G401 (cell line): ENCODE data around the gene FUCA1. TPM values are rescaled to one million over a fixed set of nuclear protein-coding genes. Genes with fewer than 3 reads are reported as not detected.
"Not testable (repeated sequence)": the region's sequence is repeated elsewhere in the genome, so short reads cannot be mapped to it uniquely, and the experiment has no call there.

ENCODE experiments used
- DNase-seq: peaks from one replicate; pipeline ENCODE4 v3.0.0-alpha.2; 2015; ENCODE audit warnings: low spot score
- in situ Hi-C: cut with HindIII; loops from 2 replicates; pipeline ENCODE4 v1.10.0; 2016; ENCODE audit warnings: low sequenced_read_pairs, mixed read lengths
- total RNA-seq: library from RNA; depleted of rRNA; stranded (reverse); fragments of >200 nt; shearing (Covaris generic); gene quantifications from 2 replicates; pipeline ENCODE4 v1.2.3, GENCODE V29; 2014

Gene FUCA1
- total RNA-seq, 1 experiment from 2014 or later, result 84.1 TPM

DNA sequence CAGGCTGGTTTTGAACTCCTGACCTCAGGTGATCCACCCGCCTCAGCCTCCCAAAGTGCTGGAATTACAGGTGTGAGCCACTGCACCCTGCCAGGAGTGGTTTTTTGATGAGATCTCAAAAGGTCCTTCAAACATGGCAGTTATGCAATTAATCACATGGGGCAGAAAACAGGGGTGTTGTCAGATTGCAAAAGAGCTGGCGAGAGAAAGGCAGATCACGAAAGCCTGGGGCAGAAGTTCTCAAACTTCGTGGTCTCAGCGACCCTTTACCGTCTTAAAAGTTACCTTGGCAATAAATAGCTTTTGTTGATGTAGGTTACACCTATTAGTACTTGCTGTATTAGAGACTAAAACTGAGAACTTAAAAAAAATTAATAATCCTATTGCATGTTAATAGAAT is 29.0 kb upstream of the FUCA1 start:
- no peak for DNase-seq
- in situ Hi-C loops, result no loop called here

DNA sequence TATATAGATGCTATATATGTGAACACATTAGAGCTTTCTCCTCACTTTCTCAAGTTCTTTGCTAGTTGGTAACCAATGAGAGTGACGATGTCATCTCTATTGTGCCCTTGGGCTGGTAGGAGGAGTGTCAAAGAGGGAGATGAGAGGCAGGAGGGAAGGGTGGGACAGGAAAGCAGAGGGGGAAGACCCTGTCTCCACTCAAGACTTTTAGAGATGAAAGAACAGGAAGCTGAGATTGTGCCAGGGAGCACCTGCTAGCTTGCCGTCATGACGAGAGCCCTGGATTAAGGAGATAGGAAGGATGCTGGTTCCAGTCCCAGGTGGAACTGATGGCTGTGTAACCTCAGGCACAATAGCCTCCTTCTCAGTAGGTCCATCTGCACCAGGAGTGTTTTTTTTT is 28.4 kb upstream of the FUCA1 start:
- no peak for DNase-seq
- in situ Hi-C loops, result no loop called here

DNA sequence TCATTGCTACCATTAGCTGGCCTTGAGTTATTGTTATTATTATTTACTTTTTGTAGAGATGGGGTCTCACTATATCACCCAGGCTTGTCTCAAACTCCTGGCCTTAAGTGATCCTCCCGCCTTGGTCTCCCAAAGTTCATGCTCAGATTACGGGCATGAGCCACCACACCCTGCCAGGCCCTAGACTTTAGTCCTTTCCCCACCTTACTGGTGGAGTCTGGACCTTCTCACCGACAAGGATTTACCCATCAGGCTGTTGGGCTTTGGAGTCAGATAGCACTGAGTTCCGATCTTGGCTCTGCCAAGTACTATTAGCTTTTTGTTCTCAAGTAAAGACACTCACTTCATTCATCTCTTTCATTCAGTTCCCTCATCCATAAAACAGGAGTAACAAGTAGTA is 27.9 kb upstream of the FUCA1 start:
- in situ Hi-C loops, result no loop called here
- DNase-seq, result no peak

DNA sequence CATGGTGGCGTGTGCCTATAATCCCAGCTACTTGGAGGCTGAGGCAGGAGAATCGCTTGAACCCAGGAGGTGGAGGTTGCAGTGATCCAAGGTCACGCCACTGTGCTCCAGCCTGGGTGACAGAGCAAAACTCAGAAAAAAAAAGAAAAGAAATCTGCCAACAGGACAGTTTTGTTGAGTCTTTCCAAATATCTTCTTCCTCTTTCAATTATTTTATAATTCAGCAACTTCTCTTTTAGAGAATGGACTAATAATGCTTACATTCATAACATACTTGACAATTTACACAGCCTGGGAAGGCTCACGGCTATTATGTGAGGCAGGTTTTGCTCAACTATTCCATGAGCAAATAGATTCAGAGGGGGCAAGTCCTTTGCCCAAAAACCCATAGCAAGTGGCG is 27.0 kb upstream of the FUCA1 start:
- in situ Hi-C loops, result no loop called here
- no peak for DNase-seq

- in situ Hi-C loops, result no loop called here
- no peak for DNase-seq
Observed at GRCh38 chr1:23889074-23889473, 21.0 kb upstream of the FUCA1 start.

DNA sequence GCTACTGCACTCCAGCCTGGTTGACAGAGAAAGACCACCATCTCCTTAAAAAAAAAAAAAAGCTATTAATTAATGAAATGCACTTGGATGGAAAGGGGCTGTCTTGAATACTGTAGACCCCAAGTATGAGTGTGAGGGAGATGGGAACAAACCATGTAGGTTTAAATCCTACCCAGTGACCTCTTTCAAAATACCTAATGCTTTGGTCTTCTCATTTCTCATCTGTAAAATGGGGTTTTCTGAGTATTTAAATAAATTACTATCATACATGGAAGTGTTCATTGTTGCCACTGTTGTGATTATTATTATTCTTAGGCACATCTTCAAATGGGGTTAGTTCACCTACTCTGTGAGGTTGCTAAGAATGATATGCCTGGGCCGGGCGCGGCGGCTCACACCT is 17.1 kb upstream of the FUCA1 start:
- in situ Hi-C loops, result no loop called here
- DNase-seq, result no peak

DNA sequence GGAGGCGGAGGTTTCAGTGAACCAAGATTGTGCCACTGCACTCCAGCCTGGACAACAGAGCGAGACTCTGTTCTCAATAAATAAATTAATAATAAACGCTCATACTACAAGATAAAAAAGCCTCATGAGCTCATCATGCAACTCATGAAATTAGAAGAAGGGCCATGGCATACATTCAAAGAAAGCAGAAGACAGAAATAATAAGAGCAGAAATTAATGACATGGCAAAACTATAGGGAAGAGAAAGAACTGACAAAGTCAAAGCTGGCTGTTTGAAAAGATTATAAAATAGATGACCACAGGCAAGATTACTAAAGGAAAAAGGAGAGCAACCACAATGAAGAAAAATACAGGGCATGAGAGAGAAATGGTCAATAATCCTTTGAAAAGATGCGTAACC is 14.7 kb upstream of the FUCA1 start:
- in situ Hi-C loops, result no loop called here
- DNase-seq, result no peak

DNA sequence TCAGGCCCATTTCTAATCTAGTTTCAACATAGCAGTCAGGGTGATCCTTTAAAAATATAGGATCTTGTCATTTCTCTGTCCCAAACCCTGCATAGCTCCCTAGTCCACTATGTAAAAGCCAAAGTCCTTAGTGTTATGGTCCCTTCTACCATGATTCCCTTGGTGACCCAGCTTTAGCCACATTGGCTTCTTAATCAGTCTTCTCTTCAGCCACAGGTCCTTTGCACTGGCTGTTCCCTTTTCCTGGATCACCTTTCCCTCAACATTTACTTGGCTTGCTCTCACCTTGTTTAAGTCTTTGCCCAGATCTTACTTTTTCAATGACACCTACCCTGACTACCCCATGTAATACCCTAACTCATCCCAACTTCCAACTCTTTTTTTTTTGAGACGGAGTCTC is 11.7 kb upstream of the FUCA1 start:
- in situ Hi-C loops, result no loop called here

GRCh38 chr1:23878668-23879067 is 10.6 kb upstream of the FUCA1 start:
- in situ Hi-C loops, result no loop called here
- DNase-seq, result no peak

More for the DNA sequence above, 11.7 kb upstream of the FUCA1 start:
- DNase-seq, result no peak

DNA sequence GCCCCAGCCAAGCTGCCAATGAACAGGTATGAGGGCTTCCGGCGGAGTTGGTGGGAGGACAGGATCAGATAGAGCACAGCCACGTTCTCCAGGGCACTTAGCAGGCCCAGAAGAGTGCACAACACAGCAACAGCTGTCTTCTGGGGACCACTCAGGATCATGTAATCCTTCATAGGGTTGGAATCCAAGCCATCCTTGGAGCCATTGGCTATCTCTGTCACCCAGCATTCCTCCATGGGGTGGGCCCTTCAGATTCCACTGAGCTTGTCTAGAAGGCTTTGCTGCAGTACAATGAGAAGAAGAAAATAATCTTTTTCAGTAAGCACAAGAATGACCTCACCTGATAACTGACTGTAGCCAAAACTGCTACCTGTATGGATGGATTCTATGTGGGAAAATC is 7.3 kb upstream of the FUCA1 start:
- in situ Hi-C loops, result no loop called here

GRCh38 chr1:23872421-23872820 is 4.3 kb upstream of the FUCA1 start:
- DNase-seq, result no peak
- in situ Hi-C loops, result no loop called here

More for the DNA sequence above, 7.3 kb upstream of the FUCA1 start:
- DNase-seq, result no peak

DNA sequence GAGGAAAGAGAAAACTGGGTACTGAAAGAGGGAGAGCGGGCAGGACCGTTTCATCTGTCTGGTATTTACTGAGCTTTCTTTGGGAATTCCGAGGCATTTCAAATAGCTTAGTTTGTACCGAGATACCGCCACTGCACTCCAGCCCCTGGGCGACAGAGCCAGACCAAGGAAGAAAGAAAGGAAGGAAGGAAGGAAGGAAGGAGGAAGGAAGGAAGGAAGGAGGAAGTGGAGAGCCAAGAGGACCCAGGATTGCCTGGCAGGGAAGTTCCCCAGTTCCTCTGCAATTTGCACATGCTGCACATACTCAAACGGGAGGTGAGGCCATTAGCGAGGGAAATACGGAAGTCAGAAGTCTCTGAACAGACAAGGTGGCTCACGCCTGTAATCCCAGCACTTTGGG is 961 bp upstream of the FUCA1 start:
- in situ Hi-C loops, result no loop called here
- DNase-seq, result no peak

DNA sequence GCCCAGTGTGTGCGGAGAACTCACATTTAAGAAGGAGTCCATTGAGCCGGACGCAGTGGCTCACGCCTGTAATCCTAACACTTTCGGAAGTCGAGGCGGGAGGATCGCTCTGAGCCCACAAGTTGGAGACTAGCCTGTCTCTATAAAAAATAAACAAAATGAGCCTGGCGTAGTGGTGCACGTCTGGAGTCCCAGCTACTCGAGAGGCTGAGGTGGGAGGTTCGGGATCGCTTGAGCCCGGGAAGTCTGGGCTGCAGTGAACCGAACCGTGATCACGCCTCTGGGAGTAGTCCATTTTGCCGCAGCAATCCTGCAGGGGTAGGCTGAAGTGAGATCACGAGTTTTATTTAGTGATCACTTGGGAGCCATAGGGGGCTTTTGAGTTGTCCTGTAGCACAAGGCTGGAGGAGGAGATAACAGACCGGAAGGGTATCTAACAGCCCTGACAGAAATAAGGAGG is 497 bp upstream of the FUCA1 start:
- DNase-seq, result no peak
- in situ Hi-C loops, result no loop called here

GRCh38 chr1:23867542-23867894 is 572 bp downstream of the FUCA1 start:
- in situ Hi-C loops, result no loop called here
- DNase-seq, result peak; percentile 13

DNA sequence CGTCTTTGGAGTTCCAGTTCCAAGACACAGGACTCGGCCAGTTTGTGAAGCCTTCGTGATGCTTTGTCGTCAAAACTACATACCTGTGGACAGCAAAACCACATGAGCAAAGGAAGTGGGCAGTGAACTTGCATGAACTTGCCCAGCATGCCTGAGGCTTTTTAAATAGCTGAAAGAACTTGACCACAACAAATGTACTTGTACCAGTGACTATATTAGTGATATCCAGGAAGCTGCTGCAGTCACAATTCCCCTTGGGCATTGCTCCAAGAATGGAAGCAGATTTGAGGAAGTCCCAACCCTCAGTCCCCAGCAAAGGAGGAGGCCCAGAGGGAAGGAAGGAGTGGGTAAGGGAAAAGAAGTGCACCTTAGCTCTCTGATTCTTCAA is 2.6 kb downstream of the FUCA1 start:
- in situ Hi-C loops, result no loop called here
- DNase-seq, result no peak

- in situ Hi-C loops, result no loop called here
- DNase-seq, result no peak
Observed at GRCh38 chr1:23864801-23865542, 3.1 kb downstream of the FUCA1 start.

DNA sequence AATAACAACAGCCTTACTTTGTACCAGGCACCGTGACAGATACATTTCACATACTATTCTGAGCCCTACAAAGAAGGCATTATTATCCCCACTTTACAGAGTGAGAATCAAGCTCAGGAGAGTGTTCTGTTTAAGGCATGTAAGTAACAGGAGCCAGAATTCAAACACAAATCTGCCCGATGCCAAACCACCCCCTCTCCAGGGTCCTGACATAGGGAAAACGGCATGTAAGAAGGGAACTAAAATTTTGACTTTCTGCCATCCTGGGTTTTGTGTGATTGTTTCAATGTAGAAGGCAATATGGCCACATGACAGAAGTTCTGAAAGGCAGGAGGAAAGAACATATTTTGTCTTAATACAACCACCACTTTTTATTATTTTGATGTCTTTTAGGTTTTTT is 5.5 kb downstream of the FUCA1 start:
- in situ Hi-C loops, result no loop called here
- DNase-seq, result no peak

- in situ Hi-C loops, result no loop called here
- DNase-seq, result no peak
Observed at GRCh38 chr1:23854568-23854967, 13.5 kb downstream of the FUCA1 start.

GRCh38 chr1:23853124-23853523 is 15.0 kb downstream of the FUCA1 start:
- DNase-seq, in situ Hi-C loops: not testable (repeated sequence)

DNA sequence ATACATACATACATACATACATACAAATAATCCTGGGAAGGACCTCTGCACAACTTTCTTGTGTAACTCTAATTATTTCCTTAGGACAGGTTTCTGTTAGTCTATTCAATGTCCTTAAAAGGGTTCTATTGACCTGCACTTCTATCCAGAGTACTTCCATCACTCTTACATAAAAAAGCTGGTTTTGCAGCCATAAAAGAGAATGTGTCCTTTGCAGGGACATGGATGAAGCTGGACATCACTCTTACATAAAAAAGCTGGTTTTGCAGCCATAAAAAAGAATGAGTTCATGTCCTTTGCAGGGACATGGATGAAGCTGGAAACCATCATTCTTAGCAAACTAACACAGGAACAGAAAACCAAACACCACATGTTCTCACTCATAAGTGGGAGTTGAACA is 16.7 kb downstream of the FUCA1 start:
- in situ Hi-C loops, DNase-seq: not testable (repeated sequence)
